Aortic smooth muscle cell (primary cell): ENCODE results near the gene PPP2R1B. TPM values are rescaled to one million over a fixed set of nuclear protein-coding genes. Genes with fewer than 3 reads are reported as not detected.

Source experiments
- total RNA-seq: library from RNA; depleted of rRNA; stranded (reverse); fragments of >200 nt; gene quantifications from 2 replicates; pipeline ENCODE4 v1.2.3, GENCODE V29; 2014

PPP2R1B gene
- total RNA-seq, result 22.9 and 33.2 TPM in 2 replicates

DNA sequence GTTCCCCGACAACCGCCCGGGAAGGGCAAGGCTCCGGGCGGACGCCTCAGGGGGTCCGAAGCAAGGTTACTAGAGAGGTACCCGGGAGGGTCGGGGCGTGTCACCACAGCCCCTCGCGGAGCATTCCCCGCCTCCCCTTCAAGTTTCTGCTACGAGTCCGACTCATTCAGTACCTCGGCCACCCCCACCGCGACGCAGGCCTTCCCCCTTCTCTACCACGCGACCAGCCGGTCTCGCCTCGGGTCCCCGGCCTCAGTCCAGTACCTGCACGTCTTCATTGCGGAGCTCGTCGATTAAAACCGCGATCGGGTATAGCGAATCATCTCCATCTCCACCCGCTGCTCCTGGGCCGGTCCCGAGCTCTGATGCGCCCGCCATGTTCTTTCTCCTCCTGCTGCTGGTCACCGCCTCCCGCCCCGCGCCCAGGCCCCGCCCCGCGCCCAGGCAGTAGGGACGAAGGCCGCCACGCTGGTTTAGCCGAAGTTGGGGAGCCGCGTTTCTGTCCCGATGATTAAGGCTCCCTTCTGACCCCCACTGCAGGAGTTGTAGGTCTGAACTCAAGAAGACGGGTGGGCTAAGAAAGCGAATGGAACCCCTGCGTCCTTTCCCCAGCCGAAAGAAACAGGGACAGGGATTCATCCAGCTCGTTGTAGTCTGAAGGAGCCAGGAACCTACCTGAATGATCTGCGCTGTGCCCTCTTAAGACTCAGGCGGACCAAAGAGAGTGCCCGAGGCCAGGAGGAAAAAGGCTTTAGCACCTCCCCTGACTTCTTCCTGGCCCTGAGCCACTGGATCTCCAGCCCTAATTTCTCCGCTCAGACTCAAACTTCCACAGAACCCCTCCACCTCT, at the start of gene PPP2R1B:
Gene PPP2R1B (minus strand): TSS at position 406 of the 850 bp plus-strand sequence. CDS start 28 bp downstream, at position 378.

Other genes with a start within 250 kb of the PPP2R1B start
- 9.4 and 27.1 TPM in 2 replicates for gene LAYN, start 225.7 kb downstream of the PPP2R1B start, total RNA-seq
- 6.6 and 8.3 TPM in 2 replicates for gene SIK2, start 163.9 kb downstream of the PPP2R1B start, total RNA-seq
- gene ALG9, start 105.2 kb upstream of the PPP2R1B start, total RNA-seq, result 25.0 and 31.6 TPM in 2 replicates
- 2.2 and 2.9 TPM in 2 replicates for gene FDXACB1, start 112.8 kb upstream of the PPP2R1B start, total RNA-seq
- 13.1 and 13.5 TPM in 2 replicates for gene CFAP68, start 113.2 kb upstream of the PPP2R1B start, total RNA-seq
- 25.2 and 45.1 TPM in 2 replicates for gene CRYAB, start 145.4 kb upstream of the PPP2R1B start, total RNA-seq
- gene HSPB2, start 146.3 kb upstream of the PPP2R1B start, total RNA-seq, result 1.1 and 1.2 TPM in 2 replicates
- 0.40 and 1.1 TPM in 2 replicates for gene C11orf52, start 152.5 kb upstream of the PPP2R1B start, total RNA-seq
- 24.3 and 38.4 TPM in 2 replicates for gene DIXDC1, start 171.0 kb upstream of the PPP2R1B start, total RNA-seq